ENCODE data around the gene TRMU. TPM values are rescaled to one million over a fixed set of nuclear protein-coding genes. Genes with fewer than 3 reads are reported as not detected.

TRMU gene
- total and polyA plus RNA-seq, 2 of the 8 experiments (the other 6 are each of a cell fraction or from before 2014, with no cell fraction given): 43.4 to 70.6 TPM

DNA sequence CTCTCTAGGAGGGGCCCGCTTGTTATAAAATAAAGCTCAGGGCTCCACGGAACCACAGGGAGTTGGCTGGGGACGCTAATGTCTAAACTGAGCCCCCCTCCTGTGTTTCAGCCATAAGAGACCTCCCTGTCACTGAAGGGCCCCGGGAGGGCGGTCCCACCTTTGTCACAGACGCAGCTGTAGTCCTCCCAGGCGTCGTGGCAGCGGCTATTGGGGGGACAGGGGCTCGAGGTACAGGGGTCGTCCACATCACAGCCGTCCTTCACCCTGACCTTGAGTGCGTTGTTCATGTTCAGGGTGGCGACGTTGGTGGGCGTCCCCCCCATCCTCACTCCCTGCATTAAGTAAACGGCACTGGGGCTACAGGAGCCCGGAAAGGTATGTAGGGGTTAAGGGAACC lies 62.0 kb downstream of the TRMU start (continued):
- TF ChIP-seq SUZ12 (IDR thresholded peaks at IDR 0.05; ENCODE audit: low read length): no peak
- TF ChIP-seq, protein P1, sequence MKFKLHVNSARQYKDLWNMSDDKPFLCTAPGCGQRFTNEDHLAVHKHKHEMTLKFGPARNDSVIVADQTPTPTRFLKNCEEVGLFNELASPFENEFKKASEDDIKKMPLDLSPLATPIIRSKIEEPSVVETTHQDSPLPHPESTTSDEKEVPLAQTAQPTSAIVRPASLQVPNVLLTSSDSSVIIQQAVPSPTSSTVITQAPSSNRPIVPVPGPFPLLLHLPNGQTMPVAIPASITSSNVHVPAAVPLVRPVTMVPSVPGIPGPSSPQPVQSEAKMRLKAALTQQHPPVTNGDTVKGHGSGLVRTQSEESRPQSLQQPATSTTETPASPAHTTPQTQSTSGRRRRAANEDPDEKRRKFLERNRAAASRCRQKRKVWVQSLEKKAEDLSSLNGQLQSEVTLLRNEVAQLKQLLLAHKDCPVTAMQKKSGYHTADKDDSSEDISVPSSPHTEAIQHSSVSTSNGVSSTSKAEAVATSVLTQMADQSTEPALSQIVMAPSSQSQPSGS (IDR thresholded peaks at IDR 0.05; ENCODE audit: low read length): no peak
- TF ChIP-seq NRF1 (IDR thresholded peaks at IDR 0.05; ENCODE audit: low read depth, low read length): no peak
- TF ChIP-seq, protein P2, sequence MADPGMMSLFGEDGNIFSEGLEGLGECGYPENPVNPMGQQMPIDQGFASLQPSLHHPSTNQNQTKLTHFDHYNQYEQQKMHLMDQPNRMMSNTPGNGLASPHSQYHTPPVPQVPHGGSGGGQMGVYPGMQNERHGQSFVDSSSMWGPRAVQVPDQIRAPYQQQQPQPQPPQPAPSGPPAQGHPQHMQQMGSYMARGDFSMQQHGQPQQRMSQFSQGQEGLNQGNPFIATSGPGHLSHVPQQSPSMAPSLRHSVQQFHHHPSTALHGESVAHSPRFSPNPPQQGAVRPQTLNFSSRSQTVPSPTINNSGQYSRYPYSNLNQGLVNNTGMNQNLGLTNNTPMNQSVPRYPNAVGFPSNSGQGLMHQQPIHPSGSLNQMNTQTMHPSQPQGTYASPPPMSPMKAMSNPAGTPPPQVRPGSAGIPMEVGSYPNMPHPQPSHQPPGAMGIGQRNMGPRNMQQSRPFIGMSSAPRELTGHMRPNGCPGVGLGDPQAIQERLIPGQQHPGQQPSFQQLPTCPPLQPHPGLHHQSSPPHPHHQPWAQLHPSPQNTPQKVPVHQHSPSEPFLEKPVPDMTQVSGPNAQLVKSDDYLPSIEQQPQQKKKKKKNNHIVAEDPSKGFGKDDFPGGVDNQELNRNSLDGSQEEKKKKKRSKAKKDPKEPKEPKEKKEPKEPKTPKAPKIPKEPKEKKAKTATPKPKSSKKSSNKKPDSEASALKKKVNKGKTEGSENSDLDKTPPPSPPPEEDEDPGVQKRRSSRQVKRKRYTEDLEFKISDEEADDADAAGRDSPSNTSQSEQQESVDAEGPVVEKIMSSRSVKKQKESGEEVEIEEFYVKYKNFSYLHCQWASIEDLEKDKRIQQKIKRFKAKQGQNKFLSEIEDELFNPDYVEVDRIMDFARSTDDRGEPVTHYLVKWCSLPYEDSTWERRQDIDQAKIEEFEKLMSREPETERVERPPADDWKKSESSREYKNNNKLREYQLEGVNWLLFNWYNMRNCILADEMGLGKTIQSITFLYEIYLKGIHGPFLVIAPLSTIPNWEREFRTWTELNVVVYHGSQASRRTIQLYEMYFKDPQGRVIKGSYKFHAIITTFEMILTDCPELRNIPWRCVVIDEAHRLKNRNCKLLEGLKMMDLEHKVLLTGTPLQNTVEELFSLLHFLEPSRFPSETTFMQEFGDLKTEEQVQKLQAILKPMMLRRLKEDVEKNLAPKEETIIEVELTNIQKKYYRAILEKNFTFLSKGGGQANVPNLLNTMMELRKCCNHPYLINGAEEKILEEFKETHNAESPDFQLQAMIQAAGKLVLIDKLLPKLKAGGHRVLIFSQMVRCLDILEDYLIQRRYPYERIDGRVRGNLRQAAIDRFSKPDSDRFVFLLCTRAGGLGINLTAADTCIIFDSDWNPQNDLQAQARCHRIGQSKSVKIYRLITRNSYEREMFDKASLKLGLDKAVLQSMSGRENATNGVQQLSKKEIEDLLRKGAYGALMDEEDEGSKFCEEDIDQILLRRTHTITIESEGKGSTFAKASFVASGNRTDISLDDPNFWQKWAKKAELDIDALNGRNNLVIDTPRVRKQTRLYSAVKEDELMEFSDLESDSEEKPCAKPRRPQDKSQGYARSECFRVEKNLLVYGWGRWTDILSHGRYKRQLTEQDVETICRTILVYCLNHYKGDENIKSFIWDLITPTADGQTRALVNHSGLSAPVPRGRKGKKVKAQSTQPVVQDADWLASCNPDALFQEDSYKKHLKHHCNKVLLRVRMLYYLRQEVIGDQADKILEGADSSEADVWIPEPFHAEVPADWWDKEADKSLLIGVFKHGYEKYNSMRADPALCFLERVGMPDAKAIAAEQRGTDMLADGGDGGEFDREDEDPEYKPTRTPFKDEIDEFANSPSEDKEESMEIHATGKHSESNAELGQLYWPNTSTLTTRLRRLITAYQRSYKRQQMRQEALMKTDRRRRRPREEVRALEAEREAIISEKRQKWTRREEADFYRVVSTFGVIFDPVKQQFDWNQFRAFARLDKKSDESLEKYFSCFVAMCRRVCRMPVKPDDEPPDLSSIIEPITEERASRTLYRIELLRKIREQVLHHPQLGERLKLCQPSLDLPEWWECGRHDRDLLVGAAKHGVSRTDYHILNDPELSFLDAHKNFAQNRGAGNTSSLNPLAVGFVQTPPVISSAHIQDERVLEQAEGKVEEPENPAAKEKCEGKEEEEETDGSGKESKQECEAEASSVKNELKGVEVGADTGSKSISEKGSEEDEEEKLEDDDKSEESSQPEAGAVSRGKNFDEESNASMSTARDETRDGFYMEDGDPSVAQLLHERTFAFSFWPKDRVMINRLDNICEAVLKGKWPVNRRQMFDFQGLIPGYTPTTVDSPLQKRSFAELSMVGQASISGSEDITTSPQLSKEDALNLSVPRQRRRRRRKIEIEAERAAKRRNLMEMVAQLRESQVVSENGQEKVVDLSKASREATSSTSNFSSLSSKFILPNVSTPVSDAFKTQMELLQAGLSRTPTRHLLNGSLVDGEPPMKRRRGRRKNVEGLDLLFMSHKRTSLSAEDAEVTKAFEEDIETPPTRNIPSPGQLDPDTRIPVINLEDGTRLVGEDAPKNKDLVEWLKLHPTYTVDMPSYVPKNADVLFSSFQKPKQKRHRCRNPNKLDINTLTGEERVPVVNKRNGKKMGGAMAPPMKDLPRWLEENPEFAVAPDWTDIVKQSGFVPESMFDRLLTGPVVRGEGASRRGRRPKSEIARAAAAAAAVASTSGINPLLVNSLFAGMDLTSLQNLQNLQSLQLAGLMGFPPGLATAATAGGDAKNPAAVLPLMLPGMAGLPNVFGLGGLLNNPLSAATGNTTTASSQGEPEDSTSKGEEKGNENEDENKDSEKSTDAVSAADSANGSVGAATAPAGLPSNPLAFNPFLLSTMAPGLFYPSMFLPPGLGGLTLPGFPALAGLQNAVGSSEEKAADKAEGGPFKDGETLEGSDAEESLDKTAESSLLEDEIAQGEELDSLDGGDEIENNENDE (IDR thresholded peaks at IDR 0.05; ENCODE audit: insufficient replicate concordance, low read length): no peak
- no peak for TF ChIP-seq POLR2A (IDR thresholded peaks at IDR 0.05; ENCODE audit: control extremely low read depth in 1 of 2, low read depth in 2 of 2, low read length in 2 of 2)
